ENCODE measurements around the gene ATM.
"Not testable (repeated sequence)": the region's sequence is repeated elsewhere in the genome, so short reads cannot be mapped to it uniquely, and the experiment has no call there.

Gene ATM

DNA sequence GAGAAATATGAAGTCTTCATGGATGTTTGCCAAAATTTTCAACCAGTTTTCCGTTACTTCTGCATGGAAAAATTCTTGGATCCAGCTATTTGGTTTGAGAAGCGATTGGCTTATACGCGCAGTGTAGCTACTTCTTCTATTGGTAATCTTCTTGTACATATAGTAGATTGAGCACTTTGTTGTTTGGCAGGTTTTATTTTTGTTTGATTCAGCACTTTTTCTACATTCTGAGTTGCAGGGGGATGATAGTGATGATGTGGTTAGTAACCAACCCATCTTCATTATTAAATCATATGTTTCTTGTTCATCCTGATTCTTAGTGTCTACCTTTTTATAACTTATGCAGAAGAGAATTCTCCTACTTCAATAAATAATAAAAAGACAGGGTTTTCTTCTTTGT is 122.9 kb downstream of the ATM start:
- Histone ChIP-seq H3K9me3 (ENCODE audit: control insufficient read depth, low read length) (no peaks in the 10 kb centered on the region), H3K4me1 (ENCODE audit: control insufficient read depth, insufficient read depth, low read length) (no peaks in the 10 kb centered on the region), H3K4me3 (ENCODE audit: low read length) (no peak overlapping the region), H3K9ac (ENCODE audit: low read length) (no peak overlapping the region), H3K36me3 (ENCODE audit: control insufficient read depth, insufficient read depth, low read length) (no peaks in the 10 kb centered on the region), H3K27me3 (ENCODE audit: control insufficient read depth, insufficient read depth, low read length) (no peaks in the 10 kb centered on the region)

DNA sequence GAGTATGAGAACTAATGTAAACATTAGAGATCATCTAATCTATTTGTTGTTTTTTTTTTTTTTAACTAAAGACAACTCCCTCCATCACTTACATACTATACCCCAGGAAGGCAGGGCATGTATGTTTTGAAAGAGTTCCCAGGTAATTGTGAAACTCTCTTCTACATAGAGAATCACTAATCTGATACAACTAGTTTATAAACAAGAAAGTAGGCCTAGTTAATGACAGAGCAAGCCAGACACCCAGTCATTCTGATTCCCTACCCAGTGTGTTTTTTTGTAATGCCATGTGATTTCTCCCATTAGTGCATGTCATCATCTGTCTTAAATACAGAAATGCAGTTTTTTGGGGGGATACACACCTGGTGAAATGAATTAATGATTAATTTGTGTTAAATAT is 123.6 kb downstream of the ATM start:
- H3K9ac ChIP-seq (ENCODE audit: low read length), result no peak overlapping the region
- H3K4me3 ChIP-seq (ENCODE audit: low read length), result no peak overlapping the region
- no peaks in the 10 kb centered on the region for H3K27me3 ChIP-seq (ENCODE audit: control insufficient read depth, insufficient read depth, low read length)
- H3K9me3 ChIP-seq (ENCODE audit: control insufficient read depth, low read length), result no peaks in the 10 kb centered on the region
- H3K36me3 ChIP-seq (ENCODE audit: control insufficient read depth, insufficient read depth, low read length), result no peaks in the 10 kb centered on the region
- H3K4me1 ChIP-seq (ENCODE audit: control insufficient read depth, insufficient read depth, low read length), result no peaks in the 10 kb centered on the region

DNA sequence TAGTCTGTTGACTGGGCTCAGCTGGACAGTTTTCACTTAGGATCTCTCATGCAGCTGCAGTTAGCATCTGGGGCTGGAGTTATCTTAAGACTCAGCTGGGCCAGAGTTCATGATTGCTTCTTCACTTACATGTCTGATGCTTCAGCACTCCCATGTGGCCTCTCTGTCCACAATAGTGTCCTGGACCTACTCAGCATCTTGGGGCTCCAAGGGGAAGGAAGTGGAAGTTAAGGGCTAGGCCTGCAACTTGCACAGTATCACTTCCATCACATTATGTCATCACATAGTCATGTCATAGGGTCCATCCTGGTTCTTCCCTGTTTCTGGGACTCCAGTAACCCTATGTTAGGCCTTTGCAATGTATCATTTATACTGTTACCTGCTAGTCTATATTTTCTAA is 128.6 kb downstream of the ATM start:
- Histone ChIP-seq H3K4me1 (ENCODE audit: control insufficient read depth, insufficient read depth, low read length) (no peaks in the 10 kb centered on the region), H3K36me3 (ENCODE audit: control insufficient read depth, insufficient read depth, low read length) (no peaks in the 10 kb centered on the region), H3K4me3 (ENCODE audit: low read length) (no peak overlapping the region), H3K9ac (ENCODE audit: low read length) (no peak overlapping the region), H3K9me3 (ENCODE audit: control insufficient read depth, low read length) (no peaks in the 10 kb centered on the region), H3K27me3 (ENCODE audit: control insufficient read depth, insufficient read depth, low read length) (no peaks in the 10 kb centered on the region)

DNA sequence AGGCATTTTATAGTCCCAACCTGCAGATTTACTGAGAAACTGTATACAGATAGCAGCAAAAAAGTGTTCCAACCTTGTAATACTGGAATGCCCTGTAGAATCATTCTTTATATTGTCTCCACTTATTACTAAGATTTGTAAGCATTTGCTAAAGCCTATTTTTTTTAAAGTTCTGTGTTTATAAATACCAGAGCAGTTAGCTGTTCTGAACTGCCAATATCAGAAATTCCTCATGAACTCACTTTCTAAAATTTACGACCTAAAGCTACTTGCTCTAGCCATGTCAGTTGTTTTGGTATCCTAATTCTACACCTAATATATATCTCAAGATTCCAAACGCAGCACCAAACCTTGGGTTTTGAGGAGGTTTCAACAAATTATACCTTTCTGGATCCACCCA is 141.3 kb downstream of the ATM start:
- Histone ChIP-seq H3K9ac (ENCODE audit: low read length) (no peak overlapping the region), H3K4me3 (ENCODE audit: low read length) (no peak overlapping the region), H3K9me3 (ENCODE audit: control insufficient read depth, low read length) (no peaks in the 10 kb centered on the region), H3K27me3 (ENCODE audit: control insufficient read depth, insufficient read depth, low read length) (no peaks in the 10 kb centered on the region), H3K4me1 (ENCODE audit: control insufficient read depth, insufficient read depth, low read length) (no peaks in the 10 kb centered on the region), H3K36me3 (ENCODE audit: control insufficient read depth, insufficient read depth, low read length) (no peaks in the 10 kb centered on the region)

DNA sequence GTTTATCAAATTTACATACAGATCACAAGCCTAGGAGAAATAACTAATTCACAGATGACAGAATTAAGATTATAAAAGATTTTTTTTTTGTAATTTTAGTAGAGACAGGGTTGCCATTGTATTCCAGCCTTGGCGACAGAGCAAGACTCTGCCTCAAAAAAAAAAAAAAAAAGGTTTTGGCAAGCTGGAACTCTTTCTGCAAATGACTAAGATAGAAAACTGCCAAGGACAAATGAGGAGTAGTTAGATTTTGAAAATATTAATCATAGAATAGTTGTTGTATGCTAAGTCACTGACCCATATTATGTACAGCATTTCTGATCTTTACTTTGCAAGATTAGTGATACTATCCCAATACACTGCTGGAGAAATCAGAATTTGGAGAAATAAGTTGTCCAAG is 145.3 kb downstream of the ATM start:
- Histone ChIP-seq H3K36me3 (ENCODE audit: control insufficient read depth, insufficient read depth, low read length) (no peaks in the 10 kb centered on the region), H3K4me1 (ENCODE audit: control insufficient read depth, insufficient read depth, low read length) (no peaks in the 10 kb centered on the region), H3K4me3 (ENCODE audit: low read length) (no peak overlapping the region), H3K9ac (ENCODE audit: low read length) (no peak overlapping the region), H3K27me3 (ENCODE audit: control insufficient read depth, insufficient read depth, low read length) (no peaks in the 10 kb centered on the region), H3K9me3 (ENCODE audit: control insufficient read depth, low read length) (no peaks in the 10 kb centered on the region)

DNA sequence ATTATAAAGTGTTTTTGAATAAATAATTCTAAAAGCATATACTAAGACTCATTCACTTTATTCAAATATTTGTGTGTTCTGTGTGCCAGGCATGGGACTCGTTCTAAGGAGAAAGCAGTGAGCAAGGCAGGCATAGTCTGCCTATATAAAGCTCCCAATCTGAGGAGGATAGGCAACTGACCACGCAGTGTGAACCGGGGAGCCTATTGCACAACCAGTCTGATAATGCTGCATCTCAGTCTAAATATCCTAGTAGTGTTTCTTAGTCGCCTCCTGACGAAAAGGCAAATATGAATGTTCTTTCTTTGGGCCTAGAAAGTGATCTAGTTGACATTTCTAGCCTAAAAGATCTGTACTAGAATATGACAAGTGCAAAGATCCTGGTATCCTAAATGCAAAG is 146.2 kb downstream of the ATM start:
- no peak overlapping the region for H3K9ac ChIP-seq (ENCODE audit: low read length)
- H3K4me1 ChIP-seq (ENCODE audit: control insufficient read depth, insufficient read depth, low read length), result no peaks in the 10 kb centered on the region
- H3K36me3 ChIP-seq (ENCODE audit: control insufficient read depth, insufficient read depth, low read length), result no peaks in the 10 kb centered on the region
- no peaks in the 10 kb centered on the region for H3K9me3 ChIP-seq (ENCODE audit: control insufficient read depth, low read length)
- no peaks in the 10 kb centered on the region for H3K27me3 ChIP-seq (ENCODE audit: control insufficient read depth, insufficient read depth, low read length)
- H3K4me3 ChIP-seq (ENCODE audit: low read length), result no peak overlapping the region

DNA sequence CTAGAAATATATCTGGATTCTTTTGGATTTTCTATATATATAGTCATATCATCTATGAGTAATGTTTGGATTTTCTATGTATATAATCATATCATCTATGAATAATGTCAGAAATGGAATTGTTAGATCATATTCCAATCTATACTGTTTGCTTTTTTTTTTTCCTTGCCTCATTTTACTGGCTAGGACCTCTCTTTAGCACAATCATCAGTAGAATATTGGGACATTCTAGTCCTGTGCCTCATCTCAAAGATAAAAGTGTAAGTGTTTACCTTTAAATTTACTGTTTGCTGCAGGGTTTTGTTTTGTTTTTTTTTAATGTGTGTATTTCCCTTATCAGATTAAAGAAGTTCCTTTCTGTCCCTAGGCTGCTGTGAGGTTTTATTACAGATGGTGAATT is 147.4 kb downstream of the ATM start:
- Histone ChIP-seq H3K27me3 (ENCODE audit: control insufficient read depth, insufficient read depth, low read length) (no peaks in the 10 kb centered on the region), H3K9ac (ENCODE audit: low read length) (no peak overlapping the region), H3K4me3 (ENCODE audit: low read length) (no peak overlapping the region), H3K36me3 (ENCODE audit: control insufficient read depth, insufficient read depth, low read length) (no peaks in the 10 kb centered on the region), H3K9me3 (ENCODE audit: control insufficient read depth, low read length) (no peaks in the 10 kb centered on the region), H3K4me1 (ENCODE audit: control insufficient read depth, insufficient read depth, low read length) (no peaks in the 10 kb centered on the region)

DNA sequence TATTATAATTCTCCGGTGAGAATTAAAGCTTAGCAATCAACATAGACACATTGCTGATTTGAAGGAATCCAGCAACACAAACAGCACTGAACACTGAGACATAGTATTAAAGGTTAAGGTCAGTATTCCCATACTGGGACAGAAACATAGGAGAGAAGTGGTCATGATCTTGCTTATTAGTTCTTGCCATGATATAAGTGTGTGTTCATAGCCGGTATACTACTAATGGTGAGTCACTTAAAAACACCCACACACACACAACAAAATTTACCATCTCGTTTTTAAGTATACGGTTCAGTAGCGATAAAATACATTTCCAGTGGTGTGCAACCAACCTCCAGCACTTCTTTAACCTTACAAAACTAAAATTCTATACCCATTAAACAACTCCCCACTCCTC is 148.1 kb downstream of the ATM start:
- Histone ChIP-seq H3K9ac (ENCODE audit: low read length) (no peak overlapping the region), H3K9me3 (ENCODE audit: control insufficient read depth, low read length) (no peaks in the 10 kb centered on the region), H3K27me3 (ENCODE audit: control insufficient read depth, insufficient read depth, low read length) (no peaks in the 10 kb centered on the region), H3K36me3 (ENCODE audit: control insufficient read depth, insufficient read depth, low read length) (no peaks in the 10 kb centered on the region), H3K4me1 (ENCODE audit: control insufficient read depth, insufficient read depth, low read length) (no peaks in the 10 kb centered on the region), H3K4me3 (ENCODE audit: low read length) (no peak overlapping the region)

DNA sequence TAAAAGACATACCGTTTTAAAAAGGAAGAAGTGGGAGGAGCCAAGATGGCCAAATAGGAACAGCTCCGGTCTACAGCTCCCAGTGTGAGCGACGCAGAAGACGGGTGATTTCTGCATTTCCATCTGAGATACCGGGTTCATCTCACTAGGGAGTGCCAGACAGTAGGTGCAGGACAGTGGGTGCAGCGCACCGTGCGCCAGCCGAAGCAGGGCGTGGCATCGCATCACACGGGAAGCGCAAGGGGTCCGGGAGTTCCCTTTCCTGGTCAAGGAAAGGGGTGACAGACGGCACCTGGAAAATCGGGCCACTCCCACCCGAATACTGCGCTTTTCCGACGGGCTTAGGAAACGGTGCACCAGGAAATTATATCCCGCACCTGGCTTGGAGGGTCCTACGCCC is 150.6 kb downstream of the ATM start:
- H3K4me1 ChIP-seq (ENCODE audit: control insufficient read depth, insufficient read depth, low read length); H3K9ac ChIP-seq (ENCODE audit: low read length); H3K4me3 ChIP-seq (ENCODE audit: low read length); H3K36me3 ChIP-seq (ENCODE audit: control insufficient read depth, insufficient read depth, low read length); H3K9me3 ChIP-seq (ENCODE audit: control insufficient read depth, low read length); H3K27me3 ChIP-seq (ENCODE audit: control insufficient read depth, insufficient read depth, low read length): not testable (repeated sequence)

DNA sequence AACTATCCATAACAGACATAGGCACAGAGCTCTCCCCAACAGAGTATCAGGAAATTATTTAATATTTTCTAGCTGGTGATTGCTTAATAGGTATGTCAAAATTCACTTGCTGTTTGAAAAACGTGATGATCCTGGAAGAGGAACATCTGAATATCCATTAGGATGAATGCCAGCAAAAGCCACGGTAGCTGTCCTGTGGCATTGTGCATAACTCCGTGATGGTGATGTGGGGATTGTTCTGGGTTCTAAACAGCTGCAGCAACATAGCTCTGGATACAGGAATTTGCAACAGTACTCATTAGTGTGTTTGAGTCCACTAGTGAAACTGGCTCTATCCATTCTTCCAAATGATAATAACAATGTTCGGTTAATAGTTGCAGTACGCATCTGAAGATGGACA is 165.7 kb downstream of the ATM start:
- no peaks in the 10 kb centered on the region for H3K36me3 ChIP-seq (ENCODE audit: control insufficient read depth, insufficient read depth, low read length)
- no peaks in the 10 kb centered on the region for H3K27me3 ChIP-seq (ENCODE audit: control insufficient read depth, insufficient read depth, low read length)
- no peak overlapping the region for H3K4me3 ChIP-seq (ENCODE audit: low read length)
- H3K9ac ChIP-seq (ENCODE audit: low read length), result no peak overlapping the region
- H3K9me3 ChIP-seq (ENCODE audit: control insufficient read depth, low read length), result no peaks in the 10 kb centered on the region
- H3K4me1 ChIP-seq (ENCODE audit: control insufficient read depth, insufficient read depth, low read length), result no peaks in the 10 kb centered on the region

DNA sequence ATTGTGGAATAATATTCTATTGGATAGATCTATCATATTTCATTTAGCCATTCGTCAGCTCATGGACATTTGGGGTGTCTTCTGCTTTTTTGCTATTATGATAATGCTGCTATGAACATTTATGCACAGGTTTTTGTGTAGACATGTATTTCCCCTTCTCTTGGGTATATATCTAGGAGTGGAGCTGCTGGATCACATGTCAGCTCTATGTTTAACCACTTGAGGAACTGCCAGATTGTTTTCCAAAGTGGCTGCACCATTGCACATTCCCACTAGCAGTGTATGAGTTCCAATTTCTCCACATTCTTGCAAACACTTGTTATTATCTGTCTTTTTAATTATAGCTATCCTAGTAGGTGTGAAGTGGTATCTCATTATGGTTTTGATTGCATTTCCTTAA is 169.5 kb downstream of the ATM start:
- no peaks in the 10 kb centered on the region for H3K36me3 ChIP-seq (ENCODE audit: control insufficient read depth, insufficient read depth, low read length)
- H3K4me1 ChIP-seq (ENCODE audit: control insufficient read depth, insufficient read depth, low read length), result no peaks in the 10 kb centered on the region
- no peak overlapping the region for H3K9ac ChIP-seq (ENCODE audit: low read length)
- no peaks in the 10 kb centered on the region for H3K27me3 ChIP-seq (ENCODE audit: control insufficient read depth, insufficient read depth, low read length)
- H3K9me3 ChIP-seq (ENCODE audit: control insufficient read depth, low read length), result no peaks in the 10 kb centered on the region
- H3K4me3 ChIP-seq (ENCODE audit: low read length), result no peak overlapping the region

DNA sequence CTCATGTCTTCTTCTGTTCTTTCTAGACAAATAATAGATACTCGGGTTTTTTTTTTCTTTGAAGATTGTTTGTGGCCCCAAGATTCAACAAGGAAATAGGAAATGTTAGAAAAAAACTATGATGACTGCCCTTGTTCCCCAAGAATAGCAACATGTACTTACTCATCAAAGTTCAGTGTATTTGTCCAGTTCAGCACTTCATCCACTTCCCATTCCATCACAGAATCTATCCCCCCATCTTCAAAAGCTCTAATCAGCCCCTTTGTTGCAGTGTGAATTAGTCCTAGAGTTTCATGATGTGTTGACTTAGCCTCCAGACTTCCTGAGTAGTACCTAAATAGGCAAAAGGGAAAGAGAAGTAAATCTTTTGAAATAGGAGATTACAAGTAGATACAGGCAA is 170.2 kb downstream of the ATM start:
- no peak overlapping the region for H3K9ac ChIP-seq (ENCODE audit: low read length)
- H3K36me3 ChIP-seq (ENCODE audit: control insufficient read depth, insufficient read depth, low read length), result no peaks in the 10 kb centered on the region
- H3K4me1 ChIP-seq (ENCODE audit: control insufficient read depth, insufficient read depth, low read length), result no peaks in the 10 kb centered on the region
- H3K9me3 ChIP-seq (ENCODE audit: control insufficient read depth, low read length), result no peaks in the 10 kb centered on the region
- H3K27me3 ChIP-seq (ENCODE audit: control insufficient read depth, insufficient read depth, low read length), result no peaks in the 10 kb centered on the region
- H3K4me3 ChIP-seq (ENCODE audit: low read length), result no peak overlapping the region

DNA sequence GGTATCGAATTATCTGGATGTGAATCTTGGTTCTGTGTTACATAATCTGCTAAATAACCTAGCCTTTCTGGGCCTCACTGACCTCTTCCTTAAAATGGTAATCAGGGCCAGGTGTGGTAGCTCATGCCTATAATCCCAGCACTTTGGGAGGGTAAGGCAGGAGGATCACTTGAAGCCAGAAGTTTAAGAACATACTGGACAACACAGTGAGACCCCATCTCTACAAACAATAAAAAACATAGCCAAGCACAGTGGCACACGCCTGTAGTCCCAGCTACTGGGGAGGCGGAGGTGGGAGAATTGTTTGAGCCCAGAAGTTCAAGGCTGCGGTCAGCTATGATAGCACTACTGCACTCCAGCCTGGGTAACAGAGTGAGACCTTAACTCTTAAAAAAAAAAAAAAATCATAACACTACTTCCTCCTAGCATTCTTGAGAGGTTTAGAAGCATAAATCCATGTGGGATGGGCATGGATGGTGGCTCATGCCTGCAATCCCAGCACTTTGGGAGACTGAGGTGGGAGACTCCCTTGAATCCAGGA is 171.9 kb downstream of the ATM start:
- H3K9me3 ChIP-seq (ENCODE audit: control insufficient read depth, low read length), result no peaks in the 10 kb centered on the region
- no peaks in the 10 kb centered on the region for H3K36me3 ChIP-seq (ENCODE audit: control insufficient read depth, insufficient read depth, low read length)
- H3K9ac ChIP-seq (ENCODE audit: low read length), result no peak overlapping the region
- H3K4me1 ChIP-seq (ENCODE audit: control insufficient read depth, insufficient read depth, low read length), result no peaks in the 10 kb centered on the region
- H3K27me3 ChIP-seq (ENCODE audit: control insufficient read depth, insufficient read depth, low read length), result no peaks in the 10 kb centered on the region
- no peak overlapping the region for H3K4me3 ChIP-seq (ENCODE audit: low read length)
